ENCODE results near the gene ACAD8.
"Not testable (repeated sequence)": the region's sequence is repeated elsewhere in the genome, so short reads cannot be mapped to it uniquely, and the experiment has no call there.

ACAD8 gene

DNA sequence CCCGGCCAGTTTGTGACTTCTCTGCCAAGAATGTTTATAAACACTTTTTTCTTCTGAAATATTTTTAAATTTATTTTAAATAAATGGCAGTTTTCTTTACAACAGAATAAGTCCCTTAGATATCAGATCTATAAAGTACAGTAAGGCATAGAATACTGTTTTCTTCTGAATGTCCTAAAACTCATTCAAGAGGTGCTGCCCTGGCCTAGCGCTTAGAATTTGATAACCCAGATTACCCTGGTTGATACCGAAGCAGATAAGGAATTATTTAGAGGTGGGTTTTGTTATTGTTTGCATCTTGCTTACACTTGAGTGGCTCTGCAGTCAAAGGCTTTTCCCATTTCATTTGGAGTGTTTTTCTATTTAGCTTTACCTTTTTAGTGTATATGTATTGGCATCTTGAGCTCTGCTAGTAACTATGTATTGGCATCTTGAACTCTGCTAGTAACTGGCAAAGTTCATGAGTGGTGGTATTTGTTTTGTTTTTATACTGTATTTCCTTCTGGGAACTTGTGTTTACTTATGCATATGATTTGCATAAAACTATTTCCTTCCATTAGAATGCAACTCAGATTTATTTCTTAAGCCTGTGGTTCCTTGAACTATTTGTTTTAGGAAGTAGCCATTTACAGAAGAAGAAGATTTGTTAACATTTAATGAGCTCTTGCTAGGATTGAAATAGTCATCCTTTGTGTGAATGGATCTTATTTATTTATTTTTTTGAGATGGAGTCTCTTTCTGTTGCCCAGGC is 1.2 kb downstream of the ACAD8 start:
- H3K27ac ChIP-seq: no peak overlapping the region
- no peak for DNase-seq (ENCODE audit: low spot score)
- CTCF ChIA-PET: interaction anchor here (0.6 kb wide), 1 partner anchor 19 kb away, joined by 8 read pairs; no protein-coding TSS in a partner anchor
- POLR2A ChIA-PET (ENCODE audit: low non-redundant PET): no interaction called here
- TF ChIP-seq CTCF (conservative IDR thresholded peaks at IDR 0.05; ENCODE audit: low read depth): no peak

- DNase-seq (ENCODE audit: low spot score); H3K27ac ChIP-seq; POLR2A ChIA-PET (ENCODE audit: low non-redundant PET): not testable (repeated sequence)
- CTCF ChIA-PET: interaction anchor here (0.6 kb wide), 2 partner anchors 19 to 25 kb away, joined by 3 to 8 read pairs; no protein-coding TSS in a partner anchor
Measured at GRCh38 chr11:134255184-134255561, 1.8 kb downstream of the ACAD8 start.

DNA sequence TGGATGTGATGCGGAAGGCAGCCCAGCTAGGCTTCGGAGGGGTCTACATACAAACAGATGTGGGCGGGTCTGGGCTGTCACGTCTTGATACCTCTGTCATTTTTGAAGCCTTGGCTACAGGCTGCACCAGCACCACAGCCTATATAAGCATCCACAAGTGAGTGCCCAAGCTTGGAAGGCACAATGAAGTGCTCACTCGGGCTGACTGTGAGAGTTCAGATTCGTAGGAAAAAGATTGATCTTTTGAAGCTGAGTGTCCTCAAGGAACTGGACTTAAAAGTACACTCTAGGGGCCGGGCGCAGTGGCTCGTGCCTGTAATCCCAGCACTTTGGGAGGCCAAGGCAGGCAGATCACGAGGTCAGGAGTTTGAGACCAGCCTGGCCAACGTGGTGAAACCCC is 3.7 kb downstream of the ACAD8 start:
- no peak for DNase-seq (ENCODE audit: low spot score)
- ChIA-PET CTCF (interaction anchor here (0.7 kb wide), 1 partner anchor 69 kb away, joined by 4 read pairs; no protein-coding TSS in a partner anchor), POLR2A (ENCODE audit: low non-redundant PET) (no interaction called here)
- no peak for TF ChIP-seq CTCF (conservative IDR thresholded peaks at IDR 0.05; ENCODE audit: low read depth)
- H3K27ac ChIP-seq: no peak overlapping the region

DNA sequence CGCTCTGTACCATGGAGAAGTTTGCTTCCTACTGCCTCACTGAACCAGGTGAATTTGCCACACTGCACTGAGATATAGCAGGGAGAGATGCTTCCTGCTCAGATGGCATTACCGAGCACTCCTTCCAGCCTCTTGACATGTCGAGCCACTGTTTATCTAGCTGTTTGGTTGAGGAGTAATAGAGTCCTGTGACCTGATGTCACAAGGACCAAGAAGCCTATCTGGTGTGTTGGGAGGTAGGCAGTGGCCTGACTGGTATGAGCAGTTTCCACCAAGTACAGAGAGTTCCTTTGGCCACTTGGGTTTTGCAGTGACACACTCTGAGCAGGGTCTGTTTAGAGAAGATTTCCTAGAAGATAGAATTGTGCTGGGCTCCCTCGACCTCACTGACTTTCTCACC is 5.2 kb downstream of the ACAD8 start:
- no peak for TF ChIP-seq CTCF (conservative IDR thresholded peaks at IDR 0.05; ENCODE audit: low read depth)
- POLR2A ChIA-PET (ENCODE audit: low non-redundant PET): no interaction called here
- no peak for DNase-seq (ENCODE audit: low spot score)
- H3K27ac ChIP-seq: no peak overlapping the region
- CTCF ChIA-PET: no interaction called here

- DNase-seq (ENCODE audit: low spot score): no peak
- POLR2A ChIA-PET (ENCODE audit: low non-redundant PET): no interaction called here
- no peak for TF ChIP-seq CTCF (conservative IDR thresholded peaks at IDR 0.05; ENCODE audit: low read depth)
- no peak overlapping the region for H3K27ac ChIP-seq
- CTCF ChIA-PET: no interaction called here
Measured at GRCh38 chr11:134260503-134260902, 7.1 kb downstream of the ACAD8 start.

GRCh38 chr11:134260983-134261382 is 7.6 kb downstream of the ACAD8 start:
- DNase-seq (ENCODE audit: low spot score): no peak
- CTCF ChIA-PET: interaction anchor here (1.5 kb wide), 1 partner anchor 10 kb away, joined by 8 read pairs; no protein-coding TSS in a partner anchor
- H3K27ac ChIP-seq: no peak overlapping the region
- no peak for TF ChIP-seq CTCF (conservative IDR thresholded peaks at IDR 0.05; ENCODE audit: low read depth)
- POLR2A ChIA-PET (ENCODE audit: low non-redundant PET): no interaction called here

All from RWPE1 (cell line).